Fibroblast of pulmonary artery (primary cell): Measurements from ENCODE around the gene PPP6C.
A peak's percentile ranks its signal among the peaks of the same experiment; 100 is the strongest.
"Not testable (repeated sequence)": the region's sequence is repeated elsewhere in the genome, so short reads cannot be mapped to it uniquely, and the experiment has no call there.

Source experiments
- DNase-seq: peaks from one replicate; pipeline ENCODE4 v3.0.0-alpha.2; 2010; ENCODE audit warnings: low read depth
- H3K4me3 ChIP-seq: replicated peaks from 2 replicates; pipeline ENCODE4 v1.5.1; 2011; ENCODE audit warnings: low read depth, mild to moderate bottlenecking, control low read depth, low read length, moderate library complexity
- TF ChIP-seq, protein P1 (sequence below): IDR thresholded peaks from 2 replicates; pipeline ENCODE4 v1.5.1; 2011; ENCODE audit warnings: mild to moderate bottlenecking, control low read depth, low read length, inconsistent platforms; ENCODE audit errors: missing control alignments

The PPP6C gene

DNA sequence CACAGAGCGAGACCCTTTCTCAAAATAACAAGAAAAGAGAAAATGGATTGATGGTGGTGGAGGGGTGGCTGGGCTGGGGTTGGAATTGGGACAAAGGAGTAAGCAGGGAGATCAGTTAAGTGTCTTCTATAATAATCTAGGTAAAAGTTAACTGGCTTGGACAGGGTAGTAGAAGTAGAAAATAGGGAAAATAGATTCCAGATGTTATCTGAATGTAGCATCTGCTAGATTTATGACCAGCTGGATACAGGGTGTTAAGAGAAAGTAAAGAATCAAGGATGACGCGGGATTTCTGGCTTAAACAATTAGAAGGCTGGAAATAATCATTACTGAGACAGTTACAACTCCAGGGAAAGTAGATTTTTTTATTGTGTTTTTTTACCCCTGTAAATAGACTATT, 13.0 kb downstream of the PPP6C start:
- TF ChIP-seq, protein P1, sequence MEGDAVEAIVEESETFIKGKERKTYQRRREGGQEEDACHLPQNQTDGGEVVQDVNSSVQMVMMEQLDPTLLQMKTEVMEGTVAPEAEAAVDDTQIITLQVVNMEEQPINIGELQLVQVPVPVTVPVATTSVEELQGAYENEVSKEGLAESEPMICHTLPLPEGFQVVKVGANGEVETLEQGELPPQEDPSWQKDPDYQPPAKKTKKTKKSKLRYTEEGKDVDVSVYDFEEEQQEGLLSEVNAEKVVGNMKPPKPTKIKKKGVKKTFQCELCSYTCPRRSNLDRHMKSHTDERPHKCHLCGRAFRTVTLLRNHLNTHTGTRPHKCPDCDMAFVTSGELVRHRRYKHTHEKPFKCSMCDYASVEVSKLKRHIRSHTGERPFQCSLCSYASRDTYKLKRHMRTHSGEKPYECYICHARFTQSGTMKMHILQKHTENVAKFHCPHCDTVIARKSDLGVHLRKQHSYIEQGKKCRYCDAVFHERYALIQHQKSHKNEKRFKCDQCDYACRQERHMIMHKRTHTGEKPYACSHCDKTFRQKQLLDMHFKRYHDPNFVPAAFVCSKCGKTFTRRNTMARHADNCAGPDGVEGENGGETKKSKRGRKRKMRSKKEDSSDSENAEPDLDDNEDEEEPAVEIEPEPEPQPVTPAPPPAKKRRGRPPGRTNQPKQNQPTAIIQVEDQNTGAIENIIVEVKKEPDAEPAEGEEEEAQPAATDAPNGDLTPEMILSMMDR, result no peak
- no peak for DNase-seq
- H3K4me3 ChIP-seq, result no peak overlapping the region

DNA sequence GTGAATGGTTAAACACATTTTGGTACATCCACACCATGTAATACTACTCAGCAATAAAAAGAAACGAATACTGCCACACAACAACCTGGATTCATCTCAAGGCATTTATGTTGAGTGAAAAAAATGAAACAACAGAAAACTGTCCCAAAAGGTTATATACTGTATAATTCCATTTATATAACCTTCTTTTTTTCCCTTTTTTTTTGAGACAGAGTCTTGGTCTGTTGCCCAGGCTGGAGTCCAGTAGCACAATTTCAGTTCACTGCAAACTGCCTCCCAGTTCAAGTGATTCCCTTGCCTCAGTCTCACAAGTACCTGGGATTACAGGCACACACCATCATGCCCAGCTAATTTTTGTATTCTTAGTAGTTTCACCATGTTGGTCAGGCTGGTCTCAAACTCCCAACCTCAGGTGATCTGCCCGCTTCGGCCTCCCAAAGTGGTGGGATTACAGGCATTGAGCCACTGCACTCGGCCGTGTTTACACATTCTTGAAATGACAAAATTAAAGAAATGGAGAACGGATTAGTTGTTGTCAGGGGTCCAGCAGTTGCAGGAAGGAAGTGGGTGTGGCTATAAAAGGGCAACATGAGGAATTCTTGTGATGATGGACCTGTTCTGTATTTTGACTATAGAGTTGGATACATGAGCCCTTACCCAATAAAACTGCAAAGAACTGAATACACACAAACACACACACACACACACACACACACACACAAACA, 17.4 kb downstream of the PPP6C start:
- TF ChIP-seq, protein P1, result no peak
- H3K4me3 ChIP-seq, result no peak overlapping the region
- peak; percentile 63 for DNase-seq

DNA sequence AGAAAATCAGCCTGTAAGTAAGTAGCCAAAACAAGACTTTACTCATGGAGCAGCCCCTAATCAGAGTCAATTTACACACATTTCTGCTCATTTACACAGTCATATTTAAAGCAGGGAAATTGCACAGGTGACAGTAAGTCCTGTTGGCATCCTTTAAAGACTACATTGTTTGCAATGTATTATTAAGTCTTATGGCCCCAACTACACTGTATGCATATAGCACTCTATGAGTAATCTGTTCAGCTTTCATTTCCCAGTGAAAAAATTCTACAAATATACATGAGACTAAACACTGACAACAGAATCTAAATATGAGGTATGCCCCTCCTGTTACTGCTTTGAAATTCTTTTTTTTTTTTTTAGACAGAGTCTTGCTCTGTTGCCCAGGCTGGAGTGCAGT, 19.7 kb downstream of the PPP6C start:
- no peak overlapping the region for H3K4me3 ChIP-seq
- TF ChIP-seq, protein P1, result no peak
- DNase-seq, result no peak

DNA sequence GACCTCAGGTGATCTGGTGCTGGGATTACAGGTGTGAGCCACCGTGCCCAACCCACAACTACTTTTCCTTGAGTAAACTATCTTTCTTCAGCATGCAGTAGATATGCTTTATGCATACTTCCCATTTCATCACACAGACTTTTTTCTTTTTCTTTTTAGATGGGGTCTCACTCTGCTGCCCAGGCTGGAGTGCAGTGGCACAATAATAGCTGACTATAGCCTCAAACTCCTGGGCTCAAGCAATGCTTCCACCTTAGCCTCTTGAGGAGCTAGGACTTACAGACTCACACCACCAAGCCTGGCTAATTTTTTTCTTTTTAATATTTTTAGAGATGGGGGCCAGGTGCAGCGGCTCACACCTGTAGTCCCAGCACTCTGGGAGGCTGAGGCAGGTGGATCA, 22.8 kb downstream of the PPP6C start:
- TF ChIP-seq, protein P1, result no peak
- DNase-seq, result no peak
- H3K4me3 ChIP-seq, result no peak overlapping the region

DNA sequence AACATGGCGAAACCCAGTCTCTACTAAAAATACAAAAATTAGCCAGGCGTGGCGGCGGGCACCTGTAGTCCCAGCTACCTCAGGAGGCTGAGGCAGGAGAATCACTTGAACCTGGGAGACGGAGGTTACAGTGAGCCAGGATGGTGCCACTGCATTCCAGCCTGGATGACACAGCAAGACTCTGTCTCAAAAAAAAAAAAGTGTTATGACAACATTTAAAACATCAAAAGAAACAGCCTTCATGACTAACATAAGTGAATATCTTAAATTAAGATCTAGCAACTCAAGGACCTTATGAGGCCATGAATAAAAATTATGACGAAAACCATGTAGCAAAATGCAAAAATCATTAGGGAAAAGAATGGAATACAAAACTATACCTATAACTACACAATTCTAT, 26.7 kb downstream of the PPP6C start:
- DNase-seq, H3K4me3 ChIP-seq: not testable (repeated sequence)

DNA sequence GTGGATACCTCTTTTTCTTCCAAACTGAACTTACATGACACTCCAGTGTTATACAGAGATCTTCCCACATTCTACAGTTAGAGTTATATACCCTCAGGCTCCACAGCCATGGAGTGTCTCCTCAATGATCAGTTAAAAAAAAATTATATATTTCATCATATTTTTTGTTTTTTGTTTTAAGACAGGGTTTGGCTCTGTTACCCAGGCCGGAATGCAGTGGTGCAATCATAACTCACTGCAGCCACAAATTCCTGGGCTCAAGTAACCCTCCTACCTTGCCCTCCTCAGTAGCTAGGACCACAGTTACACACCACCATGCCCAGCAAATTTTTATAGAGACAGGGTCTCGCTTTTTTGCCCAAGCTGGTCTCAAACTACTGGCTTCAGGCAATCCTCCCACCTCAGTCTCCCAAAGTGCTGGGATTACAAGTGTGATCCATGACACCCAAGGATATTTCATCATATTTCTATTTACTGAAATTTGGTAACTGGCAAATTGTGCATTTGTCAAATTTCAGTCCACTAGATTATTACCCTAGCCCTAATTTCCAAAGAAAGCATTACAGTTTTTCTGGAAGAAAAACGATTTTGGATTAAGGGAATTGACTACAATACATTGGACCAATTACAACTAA, 28.2 kb downstream of the PPP6C start:
- no peak overlapping the region for H3K4me3 ChIP-seq
- TF ChIP-seq, protein P1, result no peak
- DNase-seq, result peak; percentile 73

DNA sequence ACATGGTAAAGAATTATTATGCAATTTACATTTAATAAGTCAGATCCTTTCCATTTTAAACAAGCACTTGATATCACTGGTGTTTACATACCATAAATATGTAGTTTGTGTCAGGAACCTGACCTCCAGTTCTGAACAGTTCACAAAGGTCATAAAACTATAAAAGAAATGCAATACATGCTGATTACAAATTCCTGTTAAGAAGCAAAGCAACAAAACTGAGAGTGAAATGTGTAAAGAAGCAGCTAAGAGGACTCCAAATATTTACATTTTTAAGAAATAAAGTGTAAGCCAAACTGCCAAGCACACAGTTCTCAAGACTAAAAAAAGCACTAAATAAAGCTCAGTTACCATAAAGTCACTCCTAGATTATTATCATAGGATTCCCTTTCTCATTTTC, 28.9 kb downstream of the PPP6C start:
- DNase-seq, result no peak
- TF ChIP-seq, protein P1, result no peak

More for the DNA sequence above, 28.9 kb downstream of the PPP6C start:
- no peak overlapping the region for H3K4me3 ChIP-seq
